SK-N-SH treated with all-trans-retinoic acid at 6 μM for 48 hours (cell line): Measurements from ENCODE around the gene TCFL5.

Source experiments
- ATAC-seq: fragments of 200-7000 bp; cut with Tn5 transposase; 3 replicates; pipeline ENCODE4 v1.9.1; 2020; ENCODE audit warnings: mild to moderate bottlenecking, moderate library complexity
- BACH2 ChIP-seq: fragments of 250-450 bp; sonication (Bioruptor Pico); IDR thresholded peaks from 2 replicates; pipeline ENCODE4 v1.9.0; 2021; ENCODE audit warnings: mild to moderate bottlenecking, borderline replicate concordance
- CSDC2 ChIP-seq: fragments of 250-450 bp; sonication (Bioruptor Pico); IDR thresholded peaks from 2 replicates; pipeline ENCODE4 v1.5.0; 2020; ENCODE audit warnings: mild to moderate bottlenecking, moderate library complexity
- CSRNP3 ChIP-seq: fragments of 250-450 bp; sonication (Bioruptor Pico); IDR thresholded peaks from 2 replicates; pipeline ENCODE4 v1.5.1; 2021; ENCODE audit warnings: mild to moderate bottlenecking, moderate library complexity
- ESRRG ChIP-seq: fragments of 250-450 bp; sonication (Bioruptor Pico); IDR thresholded peaks from 2 replicates; pipeline ENCODE4 v1.6.1; 2021; ENCODE audit warnings: mild to moderate bottlenecking
- ISL1 ChIP-seq: fragments of 250-450 bp; sonication (Bioruptor Pico); IDR thresholded peaks from 2 replicates; pipeline ENCODE4 v2.1.2; 2022; ENCODE audit warnings: mild to moderate bottlenecking, moderate library complexity
- OSR1 ChIP-seq: fragments of 250-450 bp; sonication (Bioruptor Pico); IDR thresholded peaks from 2 replicates; pipeline ENCODE4 v1.8.0; 2022; ENCODE audit warnings: moderate library complexity, mild to moderate bottlenecking, inconsistent platforms
- POU6F1 ChIP-seq: fragments of 250-450 bp; sonication (Bioruptor Pico); IDR thresholded peaks from 2 replicates; pipeline ENCODE4 v1.8.0; 2021; ENCODE audit warnings: low read depth, mild to moderate bottlenecking, moderate library complexity, borderline replicate concordance
- RARB ChIP-seq: fragments of 250-450 bp; sonication (Bioruptor Pico); IDR thresholded peaks from 2 replicates; pipeline ENCODE4 v1.8.0; 2021; ENCODE audit warnings: mild to moderate bottlenecking, moderate library complexity
- SNAI2 ChIP-seq: fragments of 250-450 bp; sonication (Bioruptor Pico); IDR thresholded peaks from 2 replicates; pipeline ENCODE4 v1.5.0; 2020; ENCODE audit warnings: mild to moderate bottlenecking, moderate library complexity
- TCF4 ChIP-seq: fragments of 250-450 bp; sonication (Bioruptor Pico); IDR thresholded peaks from 2 replicates; pipeline ENCODE4 v1.8.0; 2021; ENCODE audit warnings: mild to moderate bottlenecking, moderate library complexity, borderline replicate concordance
- TOX ChIP-seq: fragments of 250-450 bp; sonication (Bioruptor Pico); IDR thresholded peaks from 2 replicates; pipeline ENCODE4 v1.8.0; 2021; ENCODE audit warnings: mild to moderate bottlenecking, moderate library complexity, borderline replicate concordance
- ZC3H10 ChIP-seq: fragments of 250-450 bp; sonication (Bioruptor Pico); IDR thresholded peaks from 2 replicates; pipeline ENCODE4 v1.5.1; 2021; ENCODE audit warnings: mild to moderate bottlenecking, moderate library complexity
- ZFP3 ChIP-seq: fragments of 250-450 bp; sonication (Bioruptor Pico); IDR thresholded peaks from 2 replicates; pipeline ENCODE4 v1.5.0; 2020; ENCODE audit warnings: mild to moderate bottlenecking, moderate library complexity
- ZFP30 ChIP-seq: fragments of 450-650 bp; formaldehyde crosslinking; IDR thresholded peaks from 2 replicates; pipeline ENCODE4 v1.5.0; 2022; ENCODE audit warnings: mild to moderate bottlenecking, moderate library complexity
- ZNF565 ChIP-seq: fragments of 450-650 bp; formaldehyde crosslinking; conservative IDR thresholded peaks from 2 replicates; pipeline ENCODE4 v1.5.0; 2020; ENCODE audit warnings: low read depth, mild to moderate bottlenecking, moderate library complexity
- ZNF70 ChIP-seq: fragments of 450-650 bp; formaldehyde crosslinking; IDR thresholded peaks from 2 replicates; pipeline ENCODE4 v1.5.0; 2020; ENCODE audit warnings: mild to moderate bottlenecking, moderate library complexity
- ZNF8 ChIP-seq: fragments of 450-650 bp; formaldehyde crosslinking; IDR thresholded peaks from 2 replicates; pipeline ENCODE4 v1.5.0; 2020; ENCODE audit warnings: mild to moderate bottlenecking, moderate library complexity
- TF ChIP-seq, protein P1 (sequence below): fragments of 250-450 bp; sonication (Bioruptor Pico); IDR thresholded peaks from 2 replicates; pipeline ENCODE4 v1.5.0; 2020; ENCODE audit warnings: mild to moderate bottlenecking, moderate library complexity
- TF ChIP-seq, protein P2 (sequence below): fragments of 250-450 bp; sonication (Bioruptor Pico); IDR thresholded peaks from 2 replicates; pipeline ENCODE4 v1.5.1; 2020; ENCODE audit warnings: low read depth, mild to moderate bottlenecking, moderate library complexity

The TCFL5 gene

DNA sequence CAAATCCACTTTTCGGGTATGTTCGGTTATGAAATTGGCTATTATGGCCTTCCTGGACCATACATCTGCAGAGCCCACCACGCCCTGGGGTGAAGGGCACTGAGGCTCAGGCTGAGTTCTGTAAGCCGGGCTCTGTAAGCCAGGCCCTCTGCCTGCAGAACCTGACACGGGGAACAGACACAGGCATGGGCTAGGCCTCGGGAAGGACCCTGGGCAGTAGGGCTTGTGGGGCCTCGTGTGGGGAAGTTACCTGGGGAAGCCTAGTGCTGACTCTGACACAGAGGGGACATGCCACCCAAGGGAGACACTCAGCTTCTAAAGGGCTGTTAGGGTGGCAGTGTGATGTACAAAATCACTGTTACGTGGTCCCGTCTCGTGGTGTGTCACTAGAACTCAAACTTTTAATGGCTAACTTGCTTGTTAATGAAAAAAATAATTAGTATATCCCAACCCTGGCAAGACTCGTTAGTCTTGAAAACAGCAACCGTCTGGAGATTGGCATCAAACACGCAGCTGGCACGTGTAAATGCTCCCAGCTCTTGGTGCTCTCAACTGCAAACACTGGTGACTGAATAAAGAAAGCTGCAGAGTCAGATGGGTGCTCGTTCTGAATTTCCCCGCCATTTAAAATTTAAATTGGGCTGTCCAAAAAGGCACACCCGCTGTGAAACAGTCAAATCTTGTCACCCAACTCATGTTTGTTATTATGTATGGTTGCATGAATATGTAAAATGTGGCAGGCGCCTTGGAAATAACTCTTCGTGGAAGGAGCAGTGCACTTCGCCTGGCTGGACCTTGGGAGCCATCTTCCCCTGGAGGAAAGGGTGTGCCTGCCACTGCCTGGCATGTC is 23.6 kb upstream of the TCFL5 start:
- ATAC-seq, result no peak
- TF ChIP-seq ZNF70, result no peak
- TF ChIP-seq ZFP30 (CRISPR knock-in tag), result no peak
- TF ChIP-seq, protein P1, sequence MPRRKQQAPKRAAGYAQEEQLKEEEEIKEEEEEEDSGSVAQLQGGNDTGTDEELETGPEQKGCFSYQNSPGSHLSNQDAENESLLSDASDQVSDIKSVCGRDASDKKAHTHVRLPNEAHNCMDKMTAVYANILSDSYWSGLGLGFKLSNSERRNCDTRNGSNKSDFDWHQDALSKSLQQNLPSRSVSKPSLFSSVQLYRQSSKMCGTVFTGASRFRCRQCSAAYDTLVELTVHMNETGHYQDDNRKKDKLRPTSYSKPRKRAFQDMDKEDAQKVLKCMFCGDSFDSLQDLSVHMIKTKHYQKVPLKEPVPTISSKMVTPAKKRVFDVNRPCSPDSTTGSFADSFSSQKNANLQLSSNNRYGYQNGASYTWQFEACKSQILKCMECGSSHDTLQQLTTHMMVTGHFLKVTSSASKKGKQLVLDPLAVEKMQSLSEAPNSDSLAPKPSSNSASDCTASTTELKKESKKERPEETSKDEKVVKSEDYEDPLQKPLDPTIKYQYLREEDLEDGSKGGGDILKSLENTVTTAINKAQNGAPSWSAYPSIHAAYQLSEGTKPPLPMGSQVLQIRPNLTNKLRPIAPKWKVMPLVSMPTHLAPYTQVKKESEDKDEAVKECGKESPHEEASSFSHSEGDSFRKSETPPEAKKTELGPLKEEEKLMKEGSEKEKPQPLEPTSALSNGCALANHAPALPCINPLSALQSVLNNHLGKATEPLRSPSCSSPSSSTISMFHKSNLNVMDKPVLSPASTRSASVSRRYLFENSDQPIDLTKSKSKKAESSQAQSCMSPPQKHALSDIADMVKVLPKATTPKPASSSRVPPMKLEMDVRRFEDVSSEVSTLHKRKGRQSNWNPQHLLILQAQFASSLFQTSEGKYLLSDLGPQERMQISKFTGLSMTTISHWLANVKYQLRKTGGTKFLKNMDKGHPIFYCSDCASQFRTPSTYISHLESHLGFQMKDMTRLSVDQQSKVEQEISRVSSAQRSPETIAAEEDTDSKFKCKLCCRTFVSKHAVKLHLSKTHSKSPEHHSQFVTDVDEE, result no peak
- TF ChIP-seq ZFP3 (CRISPR knock-in tag), result no peak
- no peak for TF ChIP-seq CSDC2 (CRISPR knock-in tag)
- no peak for TF ChIP-seq CSRNP3 (CRISPR knock-in tag)

DNA sequence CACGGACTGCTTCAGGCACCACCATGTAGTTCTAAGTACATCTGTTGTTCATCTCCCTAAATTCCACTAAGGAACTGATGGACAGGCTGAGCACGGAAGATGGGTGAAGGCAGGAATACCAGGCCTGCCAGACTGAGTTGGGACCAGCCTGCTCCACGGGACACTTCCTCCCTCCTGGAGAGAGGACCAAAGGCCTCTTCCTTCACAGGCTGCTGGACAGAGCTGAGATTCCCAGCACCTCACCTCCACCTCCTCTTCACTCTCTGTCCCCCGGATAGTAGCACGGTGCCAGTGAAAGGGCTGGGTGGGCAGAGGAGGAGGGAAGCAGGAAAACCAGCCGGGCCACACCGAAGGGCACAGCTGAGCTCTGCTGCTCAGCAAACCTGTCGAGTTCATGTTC is 22.9 kb upstream of the TCFL5 start:
- TF ChIP-seq ZFP30 (CRISPR knock-in tag) (no peak), OSR1 (CRISPR knock-in tag) (no peak)
- TF ChIP-seq, all 23 proteins: peak for 0
- no peak for ATAC-seq

GRCh38 chr20:62882426-62882825 is 20.8 kb upstream of the TCFL5 start:
- TF ChIP-seq ESRRG (CRISPR knock-in tag), result no peak
- no peak for TF ChIP-seq CSDC2 (CRISPR knock-in tag)
- TF ChIP-seq TOX (CRISPR knock-in tag), result no peak
- no peak for TF ChIP-seq BACH2 (CRISPR knock-in tag)
- no peak for TF ChIP-seq TCF4 (CRISPR knock-in tag)
- TF ChIP-seq RARB (CRISPR knock-in tag), result no peak
- no peak for TF ChIP-seq ZNF70
- TF ChIP-seq ZC3H10, result no peak
- TF ChIP-seq ZFP30 (CRISPR knock-in tag), result no peak
- TF ChIP-seq, protein P2, sequence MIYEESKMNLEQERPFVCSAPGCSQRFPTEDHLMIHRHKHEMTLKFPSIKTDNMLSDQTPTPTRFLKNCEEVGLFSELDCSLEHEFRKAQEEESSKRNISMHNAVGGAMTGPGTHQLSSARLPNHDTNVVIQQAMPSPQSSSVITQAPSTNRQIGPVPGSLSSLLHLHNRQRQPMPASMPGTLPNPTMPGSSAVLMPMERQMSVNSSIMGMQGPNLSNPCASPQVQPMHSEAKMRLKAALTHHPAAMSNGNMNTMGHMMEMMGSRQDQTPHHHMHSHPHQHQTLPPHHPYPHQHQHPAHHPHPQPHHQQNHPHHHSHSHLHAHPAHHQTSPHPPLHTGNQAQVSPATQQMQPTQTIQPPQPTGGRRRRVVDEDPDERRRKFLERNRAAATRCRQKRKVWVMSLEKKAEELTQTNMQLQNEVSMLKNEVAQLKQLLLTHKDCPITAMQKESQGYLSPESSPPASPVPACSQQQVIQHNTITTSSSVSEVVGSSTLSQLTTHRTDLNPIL (CRISPR knock-in tag), result no peak
- no peak for TF ChIP-seq SNAI2
- no peak for TF ChIP-seq POU6F1 (CRISPR knock-in tag)
- TF ChIP-seq ZNF8 (CRISPR knock-in tag), result no peak
- no peak for TF ChIP-seq ISL1 (CRISPR knock-in tag)
- TF ChIP-seq, protein P1, result no peak
- TF ChIP-seq OSR1 (CRISPR knock-in tag), result no peak
- TF ChIP-seq ZFP3 (CRISPR knock-in tag), result no peak
- no peak for TF ChIP-seq ZNF565
- ATAC-seq, result no peak
